NCI-H1694 (cell line): Measurements from ENCODE around the gene TBX4.
"Not testable (repeated sequence)": the region's sequence is repeated elsewhere in the genome, so short reads cannot be mapped to it uniquely, and the experiment has no call there.

Experiments
- DNase-seq: peaks from one replicate; lab custom pipeline; 2025; lab: John Stamatoyannopoulos, UW

Gene TBX4

GRCh38 chr17:61429274-61429673, 22.9 kb upstream of the TBX4 start:
- no peak for DNase-seq

DNA sequence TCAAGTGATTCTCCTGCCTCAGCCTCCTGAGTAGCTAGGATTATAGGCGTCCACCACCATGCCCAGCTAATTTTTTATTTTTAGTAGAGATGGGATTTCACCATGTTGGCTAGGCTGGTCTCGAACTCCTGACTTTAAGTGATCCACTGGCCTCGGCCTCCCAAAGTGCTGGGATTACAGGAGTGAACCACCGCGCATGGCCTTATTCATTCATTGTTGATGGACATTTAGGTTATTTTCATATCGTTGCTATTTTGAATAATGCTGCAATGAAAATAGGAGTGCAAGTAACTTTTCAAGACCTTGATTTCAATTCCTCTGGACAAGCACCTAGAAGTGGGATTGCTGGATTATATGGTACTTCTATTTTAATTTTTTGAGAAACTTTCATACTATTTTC, 22.4 kb upstream of the TBX4 start:
- not testable (repeated sequence) for DNase-seq

GRCh38 chr17:61431594-61432311, 20.5 kb upstream of the TBX4 start:
- no peak for DNase-seq

DNA sequence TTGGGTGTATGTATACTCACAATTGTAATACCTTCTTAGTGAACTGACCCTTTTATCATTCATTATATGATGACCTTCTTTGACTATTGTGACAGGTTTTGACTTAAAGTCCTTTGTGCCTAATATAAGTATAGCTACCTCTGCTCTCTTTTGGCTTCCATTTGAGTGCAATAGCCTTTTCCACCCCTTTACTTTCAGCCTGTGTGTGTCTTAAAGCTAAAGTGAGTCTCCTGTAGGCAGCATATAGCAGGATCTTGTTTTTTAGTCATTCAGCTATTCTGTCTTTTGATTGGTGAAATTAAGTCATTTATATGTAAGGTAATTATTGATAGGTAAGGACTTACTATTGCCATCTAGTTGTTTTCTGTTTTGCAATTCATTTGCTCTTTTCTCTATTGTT, 15.9 kb upstream of the TBX4 start:
- no peak for DNase-seq

DNA sequence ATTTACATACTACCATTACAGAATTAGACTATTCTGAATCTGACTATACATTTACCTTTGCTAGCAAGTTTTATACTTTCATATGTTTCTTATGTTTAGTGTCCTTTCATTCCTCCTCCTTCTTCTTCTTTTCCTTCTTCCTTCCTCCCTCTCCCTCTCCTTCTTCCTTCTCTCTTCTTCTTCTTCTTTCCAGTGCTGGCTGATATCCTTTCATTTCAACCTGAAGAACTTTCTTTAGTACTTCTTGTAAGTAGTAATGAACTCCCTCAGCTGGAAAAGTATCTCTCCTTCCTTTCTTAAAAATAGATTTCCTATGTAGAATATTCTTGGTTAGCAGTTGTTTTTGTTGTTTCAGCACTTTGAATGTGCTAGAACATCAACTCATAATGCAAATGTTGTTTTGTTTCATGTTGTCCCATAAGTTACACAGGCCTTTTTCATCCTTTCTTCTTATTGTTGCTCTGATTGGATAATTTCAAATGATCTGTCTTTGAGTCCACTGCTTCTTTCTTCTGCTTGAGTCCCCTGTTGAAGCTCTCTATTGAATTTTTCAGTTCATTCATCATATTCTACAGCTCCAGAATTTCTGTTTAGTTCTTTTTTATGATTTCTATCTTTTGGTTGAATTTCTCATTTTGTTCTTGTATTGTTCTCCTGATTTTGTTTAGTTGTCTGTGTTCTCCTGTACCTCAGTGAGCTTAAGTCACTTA, 15.1 kb upstream of the TBX4 start:
- DNase-seq, result no peak

GRCh38 chr17:61440697-61441096, 11.5 kb upstream of the TBX4 start:
- DNase-seq, result no peak

- DNase-seq, result not testable (repeated sequence)
Measured at GRCh38 chr17:61441507-61441906, 10.7 kb upstream of the TBX4 start.

DNA sequence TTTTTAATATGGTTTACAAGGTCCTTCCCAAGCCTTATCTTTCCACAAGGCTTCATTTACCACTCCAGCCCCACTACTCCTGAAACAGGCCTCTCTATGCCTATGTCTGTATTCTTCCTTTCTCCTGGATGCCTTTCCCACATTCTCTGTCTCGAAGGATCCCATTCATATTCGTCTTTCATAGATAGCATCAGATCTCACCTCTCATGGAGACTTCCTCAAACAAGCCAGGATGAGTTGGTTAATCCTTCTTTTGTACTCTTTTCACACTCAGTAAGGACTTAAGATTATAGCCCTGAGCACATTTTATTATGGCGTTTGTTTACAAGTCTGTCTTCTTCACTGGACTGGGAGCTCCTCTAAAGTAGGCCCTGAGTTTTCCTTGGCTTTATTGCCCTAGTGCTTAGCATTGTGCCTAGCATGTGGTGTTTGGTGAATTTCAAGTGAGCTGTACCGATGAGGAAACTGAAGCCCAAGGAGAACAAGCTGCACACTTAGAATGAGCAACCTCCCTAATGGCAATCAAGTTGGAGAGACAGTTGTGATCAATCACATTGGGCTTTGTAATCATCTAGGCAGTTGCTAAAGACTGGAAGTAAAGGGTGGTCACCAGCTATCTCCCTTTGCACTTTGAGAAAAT, 10.0 kb upstream of the TBX4 start:
- no peak for DNase-seq

DNA sequence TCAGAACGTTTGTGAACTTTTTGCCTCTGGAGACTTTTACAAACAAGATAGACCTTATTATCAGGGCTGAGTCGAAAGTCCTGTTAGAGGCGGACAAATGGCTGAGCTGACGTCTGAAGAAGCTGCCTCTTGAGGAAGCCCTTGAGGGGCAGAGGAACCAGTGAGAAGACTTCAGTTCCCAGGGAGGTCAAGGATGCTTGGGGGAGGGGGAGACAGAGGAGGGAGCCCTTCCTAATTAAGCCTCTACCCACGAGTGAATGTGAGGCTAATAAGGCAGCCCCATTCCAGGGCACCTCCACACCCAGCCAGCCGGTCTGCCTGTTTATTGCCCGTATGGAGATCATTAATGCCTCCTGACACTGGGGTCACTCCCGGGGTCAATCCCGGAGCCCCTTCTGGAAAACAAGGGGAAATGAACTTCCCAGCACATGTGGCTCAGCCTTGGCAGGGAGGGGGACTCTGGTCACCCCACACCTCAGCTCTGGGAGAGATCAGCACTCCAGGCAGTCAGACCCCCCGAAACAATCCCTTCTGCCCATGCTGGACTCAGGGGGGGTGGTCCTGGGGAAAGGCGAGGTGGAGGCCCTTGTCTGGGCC, 9.2 kb upstream of the TBX4 start:
- DNase-seq, result no peak

- DNase-seq, result no peak
Measured at GRCh38 chr17:61443475-61443882, 8.7 kb upstream of the TBX4 start.

DNA sequence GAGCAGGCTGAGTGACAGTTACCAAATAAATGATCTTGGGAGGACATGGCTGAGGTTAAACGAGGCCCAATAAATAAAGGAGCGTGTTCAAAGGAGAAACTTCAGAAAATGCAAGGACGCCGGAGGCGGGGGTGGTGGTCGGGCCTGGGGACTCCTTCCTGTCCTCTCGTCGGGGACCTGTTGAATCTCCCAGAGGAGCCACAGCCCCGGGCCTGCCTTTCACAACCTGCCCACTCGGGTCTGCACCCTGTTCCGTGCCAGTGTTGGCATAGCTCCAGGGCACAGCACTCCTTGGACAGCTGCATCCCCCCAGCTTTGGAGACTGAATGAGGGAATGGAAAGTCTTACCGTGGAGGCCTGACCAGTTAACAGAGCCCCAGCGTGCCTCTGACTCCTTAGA, 8.1 kb upstream of the TBX4 start:
- DNase-seq, result no peak

DNA sequence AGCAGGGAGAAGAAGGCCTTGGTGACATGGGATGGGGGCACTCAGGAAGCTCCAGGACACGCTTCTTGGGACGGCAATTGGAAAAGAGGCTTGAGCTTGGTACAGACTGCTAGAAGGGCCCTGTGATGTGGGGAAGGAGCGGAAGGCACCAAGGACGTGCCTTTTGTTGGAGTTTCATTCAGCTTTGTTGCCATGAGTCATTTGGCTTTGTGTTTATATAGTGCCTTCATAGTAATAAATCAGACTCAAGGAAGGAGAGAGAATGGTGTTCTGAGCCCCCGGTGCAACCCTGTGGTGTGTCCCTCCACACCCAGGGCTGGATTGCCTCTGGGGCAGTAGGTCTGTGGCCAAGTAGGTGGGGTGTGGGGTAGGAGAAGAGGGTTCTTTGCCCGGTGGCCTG, 7.4 kb upstream of the TBX4 start:
- DNase-seq, result no peak

DNA sequence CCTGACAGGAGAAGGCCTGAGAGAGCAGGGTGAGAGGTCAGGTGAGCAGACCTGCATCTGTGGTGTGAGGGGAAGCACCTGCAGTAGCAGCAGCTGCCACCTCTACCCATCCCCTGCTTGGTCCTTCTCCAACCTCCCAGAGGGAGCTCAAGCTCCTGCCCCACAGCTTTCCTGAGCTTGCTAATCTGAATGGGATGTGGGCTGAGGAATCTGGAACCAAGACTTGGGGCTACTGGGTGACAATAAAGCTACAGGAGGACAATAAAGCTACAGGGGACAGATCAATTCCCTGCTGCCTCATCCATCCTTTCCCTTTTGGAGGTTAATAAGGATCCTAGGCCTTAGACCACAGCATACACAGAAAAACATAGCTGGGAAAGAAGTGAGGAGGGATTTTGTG, 4.9 kb upstream of the TBX4 start:
- DNase-seq, result no peak

- no peak for DNase-seq
Measured at GRCh38 chr17:61448042-61448441, 4.2 kb upstream of the TBX4 start.

DNA sequence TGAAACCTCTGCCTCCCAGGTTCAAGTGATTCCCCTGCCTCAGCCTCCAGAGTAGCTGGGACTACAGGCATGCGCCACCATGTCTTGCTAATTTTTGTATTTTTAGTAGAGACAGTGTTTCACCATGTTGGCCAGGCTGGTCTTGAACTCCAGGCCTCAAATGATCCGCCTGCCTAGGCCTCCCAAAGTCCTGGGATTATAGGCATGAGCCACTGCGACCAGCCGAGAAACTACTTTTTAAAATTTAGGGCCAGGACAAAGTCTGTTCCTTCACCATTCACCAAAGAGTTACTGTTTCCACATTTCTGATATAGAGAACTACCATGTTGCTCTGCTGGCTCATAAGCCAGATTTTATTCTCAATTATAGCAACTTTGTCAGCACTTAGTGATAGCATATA, 3.1 kb upstream of the TBX4 start:
- DNase-seq, result not testable (repeated sequence)

GRCh38 chr17:61449707-61450640, 2.2 kb upstream of the TBX4 start:
- no peak for DNase-seq

DNA sequence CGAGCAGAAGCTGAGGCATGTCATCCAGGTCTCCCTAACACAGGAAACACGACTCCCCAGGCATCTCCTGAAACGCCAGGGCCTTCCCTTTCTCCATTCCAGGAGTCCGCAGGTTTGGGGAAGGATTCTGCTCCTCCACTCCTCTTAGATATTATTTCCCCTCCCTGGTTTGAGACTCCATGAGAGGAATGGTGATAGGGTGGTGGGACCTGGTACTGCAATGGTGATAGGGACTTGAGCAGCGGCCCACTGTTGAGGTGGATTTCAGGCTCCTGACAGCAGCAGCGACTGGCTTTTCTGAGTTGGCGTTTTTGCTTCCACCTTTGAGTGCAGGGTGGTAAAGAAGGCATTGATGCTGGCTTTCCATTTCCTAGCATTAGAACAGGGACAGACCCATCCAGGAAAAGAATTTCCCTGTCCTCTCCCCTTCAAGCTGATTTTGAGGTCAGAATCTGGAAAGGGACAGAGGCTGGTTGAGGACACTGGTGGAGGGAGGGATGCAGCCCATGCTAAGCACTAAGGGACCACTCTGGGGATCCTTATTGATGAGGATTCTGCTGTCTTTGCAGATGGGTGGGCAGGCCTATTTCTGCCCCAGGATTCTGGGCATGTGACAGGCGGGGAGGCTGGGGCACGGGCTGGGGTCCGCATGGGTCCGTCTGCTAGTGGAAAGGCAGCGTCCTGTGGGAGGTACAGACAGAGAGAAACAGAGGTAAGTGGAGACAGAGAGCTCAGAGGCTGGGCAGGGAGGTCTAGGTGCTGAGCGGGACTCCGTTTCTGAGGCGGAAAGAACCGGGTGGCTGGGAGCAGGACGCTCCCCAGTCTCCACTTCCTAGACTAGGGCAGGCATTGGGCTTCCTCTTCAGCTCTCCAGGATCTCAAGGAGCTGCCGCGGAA, 1.3 kb upstream of the TBX4 start:
- DNase-seq, result no peak

DNA sequence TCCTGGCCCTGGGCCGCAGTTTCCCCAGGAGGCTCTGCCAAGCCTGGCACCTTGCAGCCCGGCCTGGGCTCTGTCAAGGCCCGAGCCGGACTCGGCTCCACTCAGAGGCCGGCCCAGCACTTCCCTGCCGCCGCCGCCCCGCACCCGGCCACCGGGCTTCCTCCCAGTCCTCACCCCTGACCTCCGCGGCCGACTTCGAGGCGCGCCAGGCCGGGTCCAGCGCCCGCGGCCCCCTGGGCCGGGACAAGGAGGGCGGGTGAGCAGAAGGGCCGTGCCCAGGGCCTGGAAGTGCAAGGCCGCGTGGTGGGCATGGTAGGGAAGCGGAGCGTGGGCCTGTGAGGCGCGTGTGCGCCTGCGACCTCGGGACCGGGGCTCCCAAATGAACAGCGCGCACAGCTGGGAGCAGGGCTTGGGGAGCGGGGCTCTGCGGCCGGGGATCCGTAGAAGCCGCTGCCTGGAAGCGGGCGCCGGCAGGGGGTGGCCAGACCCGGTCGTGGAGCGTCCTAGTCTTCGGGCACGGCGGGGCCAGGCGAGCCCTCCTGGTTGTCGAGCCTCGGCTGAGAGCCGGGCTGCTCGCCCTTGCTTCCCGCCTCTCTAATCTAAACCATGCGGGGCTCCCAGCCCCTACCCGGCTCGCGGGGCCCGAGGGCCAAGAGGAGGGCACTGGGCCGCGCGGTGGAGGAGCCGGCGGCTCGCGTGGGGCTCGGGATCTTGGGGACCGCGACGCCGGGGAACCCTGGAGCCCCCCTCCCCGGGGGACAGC, 503 bp upstream of the TBX4 start:
- DNase-seq, result no peak

DNA sequence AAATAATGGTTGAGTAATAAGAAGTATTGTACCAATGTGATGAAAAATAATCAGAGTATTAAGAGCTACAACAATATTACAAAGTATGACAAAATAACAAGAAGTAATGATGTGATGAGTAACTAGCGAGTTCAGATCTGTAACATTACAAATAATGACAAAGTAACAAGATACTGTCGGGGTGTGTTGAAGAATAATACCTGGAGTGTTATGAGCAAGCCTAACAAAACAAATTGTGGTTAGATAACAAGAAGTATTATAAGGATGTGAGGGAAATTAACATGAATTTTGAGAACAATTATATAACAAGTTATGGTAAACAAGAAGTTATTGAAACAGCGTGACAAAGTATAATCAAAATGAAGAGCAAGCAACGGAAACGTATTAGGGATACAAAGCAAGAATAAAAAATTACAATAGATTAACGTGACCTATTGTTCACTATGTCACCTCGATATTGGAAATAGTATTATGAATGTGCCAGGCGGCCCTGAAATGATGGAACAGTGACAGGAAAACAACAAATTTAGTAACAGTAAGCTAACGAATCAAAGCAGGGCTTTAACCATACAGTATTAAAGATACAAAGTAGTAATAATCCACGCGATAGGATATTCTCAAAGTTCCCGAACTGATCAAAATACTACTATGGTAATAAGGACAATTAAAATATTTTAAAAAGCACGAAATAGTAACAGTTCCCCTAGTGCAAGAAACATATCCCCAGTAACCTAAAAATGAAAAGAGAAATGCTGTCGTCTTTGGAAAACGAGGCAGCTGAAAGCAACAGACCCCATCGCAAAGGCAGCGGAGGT, 1.6 kb downstream of the TBX4 start:
- DNase-seq, result no peak
